Measurements from ENCODE around the gene KRTAP13-3.

Gene KRTAP13-3, protein sequence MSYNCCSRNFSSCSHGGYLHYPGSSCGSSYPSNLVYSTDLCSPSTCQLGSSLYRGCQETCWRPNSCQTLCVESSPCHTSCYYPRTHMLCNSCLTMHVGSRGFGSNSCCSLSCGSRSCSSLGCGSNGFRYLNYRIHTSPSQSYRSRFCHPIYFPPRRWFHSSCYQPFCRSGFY

GRCh38 chr21:30425826-30426225 lies at the start of gene KRTAP13-3:
Gene KRTAP13-3 (minus strand): TSS chr21:30425926. CDS start chr21:30425912, 14 bp downstream.
- H3K27ac ChIP-seq (ENCODE audit: low read depth, low read length) = no peak within 1 kb of the TSS
- no peak within 1 kb of the TSS for H3K4me3 ChIP-seq (ENCODE audit: low read length)
- no peaks in the 10 kb centered on the region for H3K27me3 ChIP-seq (ENCODE audit: control insufficient read depth, insufficient read depth, low read length)
- H3K36me3 ChIP-seq (ENCODE audit: control insufficient read depth, insufficient read depth, low read length) = no peaks in the 10 kb centered on the region
- no peaks in the 10 kb centered on the region for H3K4me1 ChIP-seq (ENCODE audit: control insufficient read depth, insufficient read depth, low read length)
- H3K9ac ChIP-seq (ENCODE audit: low read length) = no peak within 1 kb of the TSS

GRCh38 chr21:30468900-30469714 lies 43.4 kb upstream of the KRTAP13-3 start:
- H3K27me3 ChIP-seq (ENCODE audit: control insufficient read depth, insufficient read depth, low read length) = no peaks in the 10 kb centered on the region
- no peak overlapping the region for H3K9ac ChIP-seq (ENCODE audit: low read length)
- no peaks in the 10 kb centered on the region for H3K36me3 ChIP-seq (ENCODE audit: control insufficient read depth, insufficient read depth, low read length)
- H3K4me3 ChIP-seq (ENCODE audit: low read length) = no peak overlapping the region
- H3K4me1 ChIP-seq (ENCODE audit: control insufficient read depth, insufficient read depth, low read length) = no peaks in the 10 kb centered on the region
- H3K27ac ChIP-seq (ENCODE audit: low read depth, low read length) = no peak overlapping the region

- H3K27ac ChIP-seq (ENCODE audit: low read depth, low read length) = no peak overlapping the region
- no peaks in the 10 kb centered on the region for H3K36me3 ChIP-seq (ENCODE audit: control insufficient read depth, insufficient read depth, low read length)
- no peak overlapping the region for H3K4me3 ChIP-seq (ENCODE audit: low read length)
- H3K4me1 ChIP-seq (ENCODE audit: control insufficient read depth, insufficient read depth, low read length) = no peaks in the 10 kb centered on the region
- H3K9ac ChIP-seq (ENCODE audit: low read length) = no peak overlapping the region
- no peaks in the 10 kb centered on the region for H3K27me3 ChIP-seq (ENCODE audit: control insufficient read depth, insufficient read depth, low read length)
Observed at GRCh38 chr21:30463713-30464112, 38.0 kb upstream of the KRTAP13-3 start.

DNA sequence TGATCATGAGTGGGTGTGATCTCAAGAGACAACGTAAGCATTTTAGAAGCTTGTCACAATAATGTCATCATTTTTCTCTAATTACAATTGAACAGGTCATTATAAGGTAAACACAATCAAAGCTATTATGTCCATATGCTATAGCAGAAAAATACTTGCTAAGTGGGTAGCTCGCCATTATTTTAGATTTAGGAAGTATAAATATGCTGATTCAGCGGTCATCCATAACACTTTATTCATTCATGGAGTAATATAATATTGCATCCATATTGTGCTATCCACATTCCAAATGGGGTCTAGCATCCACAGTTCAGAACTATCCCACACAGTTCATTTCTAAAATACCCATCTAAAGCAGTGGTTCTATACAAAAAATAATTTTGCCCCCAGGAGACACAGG lies 22.8 kb upstream of the KRTAP13-3 start:
- Histone ChIP-seq H3K27ac (ENCODE audit: low read depth, low read length) (no peak overlapping the region), H3K27me3 (ENCODE audit: control insufficient read depth, insufficient read depth, low read length) (no peaks in the 10 kb centered on the region), H3K36me3 (ENCODE audit: control insufficient read depth, insufficient read depth, low read length) (no peaks in the 10 kb centered on the region), H3K4me3 (ENCODE audit: low read length) (no peak overlapping the region), H3K4me1 (ENCODE audit: control insufficient read depth, insufficient read depth, low read length) (no peaks in the 10 kb centered on the region), H3K9ac (ENCODE audit: low read length) (no peak overlapping the region)

- H3K9ac ChIP-seq (ENCODE audit: low read length) = no peak overlapping the region
- H3K27me3 ChIP-seq (ENCODE audit: control insufficient read depth, insufficient read depth, low read length) = no peaks in the 10 kb centered on the region
- H3K27ac ChIP-seq (ENCODE audit: low read depth, low read length) = no peak overlapping the region
- no peaks in the 10 kb centered on the region for H3K36me3 ChIP-seq (ENCODE audit: control insufficient read depth, insufficient read depth, low read length)
- no peaks in the 10 kb centered on the region for H3K4me1 ChIP-seq (ENCODE audit: control insufficient read depth, insufficient read depth, low read length)
- H3K4me3 ChIP-seq (ENCODE audit: low read length) = no peak overlapping the region
Observed at GRCh38 chr21:30447056-30447455, 21.3 kb upstream of the KRTAP13-3 start.

- Histone ChIP-seq H3K4me3 (ENCODE audit: low read length) (no peak overlapping the region), H3K9ac (ENCODE audit: low read length) (no peak overlapping the region), H3K36me3 (ENCODE audit: control insufficient read depth, insufficient read depth, low read length) (no peaks in the 10 kb centered on the region), H3K27ac (ENCODE audit: low read depth, low read length) (no peak overlapping the region), H3K4me1 (ENCODE audit: control insufficient read depth, insufficient read depth, low read length) (no peaks in the 10 kb centered on the region), H3K27me3 (ENCODE audit: control insufficient read depth, insufficient read depth, low read length) (no peaks in the 10 kb centered on the region)
Observed at GRCh38 chr21:30444204-30444603, 18.5 kb upstream of the KRTAP13-3 start.

DNA sequence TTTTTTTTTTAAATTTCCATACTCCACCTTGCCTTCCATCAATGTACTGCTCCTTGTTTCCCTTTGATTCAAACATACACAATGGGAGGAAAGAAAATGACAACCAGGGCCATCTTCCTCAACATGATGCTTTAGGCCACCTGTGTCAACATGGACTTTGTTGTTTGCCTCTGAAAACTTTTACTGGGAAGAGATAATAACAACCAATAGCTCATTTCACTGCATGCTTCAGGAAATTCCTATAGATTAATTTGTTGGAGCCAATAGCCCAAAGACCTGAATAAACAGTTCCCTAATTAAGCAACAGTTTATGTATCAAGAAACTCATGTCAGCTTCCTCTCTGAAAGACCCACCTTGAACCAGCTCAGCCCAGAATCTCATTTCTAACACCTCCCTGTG lies 17.5 kb upstream of the KRTAP13-3 start:
- Histone ChIP-seq H3K36me3 (ENCODE audit: control insufficient read depth, insufficient read depth, low read length) (no peaks in the 10 kb centered on the region), H3K27ac (ENCODE audit: low read depth, low read length) (no peak overlapping the region), H3K27me3 (ENCODE audit: control insufficient read depth, insufficient read depth, low read length) (no peaks in the 10 kb centered on the region), H3K4me1 (ENCODE audit: control insufficient read depth, insufficient read depth, low read length) (no peaks in the 10 kb centered on the region), H3K9ac (ENCODE audit: low read length) (no peak overlapping the region), H3K4me3 (ENCODE audit: low read length) (no peak overlapping the region)

GRCh38 chr21:30439975-30440374 lies 14.2 kb upstream of the KRTAP13-3 start, which contains the start of gene KRTAP15-1:
Gene KRTAP15-1 (plus strand): TSS chr21:30440275. CDS start chr21:30440328, 53 bp downstream.
- Histone ChIP-seq H3K9ac (ENCODE audit: low read length) (no peak within 1 kb of the TSS), H3K27me3 (ENCODE audit: control insufficient read depth, insufficient read depth, low read length) (no peaks in the 10 kb centered on the region), H3K4me3 (ENCODE audit: low read length) (no peak within 1 kb of the TSS), H3K27ac (ENCODE audit: low read depth, low read length) (no peak within 1 kb of the TSS), H3K4me1 (ENCODE audit: control insufficient read depth, insufficient read depth, low read length) (no peaks in the 10 kb centered on the region), H3K36me3 (ENCODE audit: control insufficient read depth, insufficient read depth, low read length) (no peaks in the 10 kb centered on the region)

- Histone ChIP-seq H3K9ac (ENCODE audit: low read length) (no peak overlapping the region), H3K27me3 (ENCODE audit: control insufficient read depth, insufficient read depth, low read length) (no peaks in the 10 kb centered on the region), H3K4me1 (ENCODE audit: control insufficient read depth, insufficient read depth, low read length) (no peaks in the 10 kb centered on the region), H3K4me3 (ENCODE audit: low read length) (no peak overlapping the region), H3K36me3 (ENCODE audit: control insufficient read depth, insufficient read depth, low read length) (no peaks in the 10 kb centered on the region), H3K27ac (ENCODE audit: low read depth, low read length) (no peak overlapping the region)
Observed at GRCh38 chr21:30437010-30437565, 11.4 kb upstream of the KRTAP13-3 start.

- Histone ChIP-seq H3K27me3 (ENCODE audit: control insufficient read depth, insufficient read depth, low read length) (no peaks in the 10 kb centered on the region), H3K36me3 (ENCODE audit: control insufficient read depth, insufficient read depth, low read length) (no peaks in the 10 kb centered on the region), H3K4me1 (ENCODE audit: control insufficient read depth, insufficient read depth, low read length) (no peaks in the 10 kb centered on the region), H3K27ac (ENCODE audit: low read depth, low read length) (no peak overlapping the region), H3K4me3 (ENCODE audit: low read length) (no peak overlapping the region), H3K9ac (ENCODE audit: low read length) (no peak overlapping the region)
Observed at GRCh38 chr21:30434033-30434631, 8.4 kb upstream of the KRTAP13-3 start.

DNA sequence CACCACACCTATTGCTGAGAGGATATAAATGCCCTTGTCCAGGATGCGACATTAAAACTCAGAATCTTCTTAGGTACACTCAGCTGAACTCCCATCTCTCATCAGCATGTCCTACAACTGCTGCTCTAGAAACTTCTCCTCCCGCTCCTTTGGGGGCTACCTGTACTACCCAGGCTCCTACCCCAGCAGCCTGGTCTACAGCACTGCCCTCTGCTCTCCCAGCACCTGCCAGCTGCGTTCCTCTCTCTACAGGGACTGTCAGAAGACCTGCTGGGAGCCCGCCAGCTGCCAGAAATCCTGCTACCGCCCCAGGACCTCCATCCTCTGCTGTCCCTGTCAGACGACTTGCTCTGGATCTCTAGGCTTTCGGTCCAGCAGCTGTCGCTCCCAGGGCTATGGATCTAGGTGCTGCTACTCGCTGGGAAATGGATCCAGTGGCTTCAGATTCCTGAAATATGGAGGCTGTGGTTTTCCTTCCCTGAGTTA lies 4.5 kb upstream of the KRTAP13-3 start, which contains the start of gene KRTAP13-4:
TSS of gene KRTAP13-4 (plus strand) at position 51 of the 486 bp plus-strand sequence. CDS start at position 107, 56 bp downstream.
- Histone ChIP-seq H3K9ac (ENCODE audit: low read length) (no peak within 1 kb of the TSS), H3K36me3 (ENCODE audit: control insufficient read depth, insufficient read depth, low read length) (no peaks in the 10 kb centered on the region), H3K4me3 (ENCODE audit: low read length) (no peak within 1 kb of the TSS), H3K4me1 (ENCODE audit: control insufficient read depth, insufficient read depth, low read length) (no peaks in the 10 kb centered on the region), H3K27ac (ENCODE audit: low read depth, low read length) (no peak within 1 kb of the TSS), H3K27me3 (ENCODE audit: control insufficient read depth, insufficient read depth, low read length) (no peaks in the 10 kb centered on the region)

DNA sequence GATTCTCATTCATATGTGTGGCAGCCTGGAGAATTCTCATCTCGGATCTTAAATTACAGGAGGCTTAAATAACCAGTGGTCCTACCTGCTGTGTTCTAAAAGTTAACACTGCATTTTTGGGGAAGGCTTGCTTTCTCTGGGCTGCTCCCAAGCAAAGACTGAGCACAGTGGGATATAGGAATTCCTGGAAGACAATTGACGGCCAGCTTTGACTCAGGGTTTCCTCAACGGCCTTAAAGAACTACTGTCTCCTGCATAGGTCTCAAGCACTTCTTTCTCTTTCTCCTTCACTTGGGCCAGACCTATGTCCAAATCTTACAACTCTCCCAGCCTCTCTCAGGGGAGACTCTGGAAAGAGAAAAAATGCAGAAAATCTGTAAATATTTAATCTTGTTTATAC lies 1.0 kb upstream of the KRTAP13-3 start:
- Histone ChIP-seq H3K27me3 (ENCODE audit: control insufficient read depth, insufficient read depth, low read length) (no peaks in the 10 kb centered on the region), H3K36me3 (ENCODE audit: control insufficient read depth, insufficient read depth, low read length) (no peaks in the 10 kb centered on the region), H3K9ac (ENCODE audit: low read length) (no peak overlapping the region), H3K4me1 (ENCODE audit: control insufficient read depth, insufficient read depth, low read length) (no peaks in the 10 kb centered on the region), H3K4me3 (ENCODE audit: low read length) (no peak overlapping the region), H3K27ac (ENCODE audit: low read depth, low read length) (no peak overlapping the region)
